ENCODE results near the gene PRF1.

DNA sequence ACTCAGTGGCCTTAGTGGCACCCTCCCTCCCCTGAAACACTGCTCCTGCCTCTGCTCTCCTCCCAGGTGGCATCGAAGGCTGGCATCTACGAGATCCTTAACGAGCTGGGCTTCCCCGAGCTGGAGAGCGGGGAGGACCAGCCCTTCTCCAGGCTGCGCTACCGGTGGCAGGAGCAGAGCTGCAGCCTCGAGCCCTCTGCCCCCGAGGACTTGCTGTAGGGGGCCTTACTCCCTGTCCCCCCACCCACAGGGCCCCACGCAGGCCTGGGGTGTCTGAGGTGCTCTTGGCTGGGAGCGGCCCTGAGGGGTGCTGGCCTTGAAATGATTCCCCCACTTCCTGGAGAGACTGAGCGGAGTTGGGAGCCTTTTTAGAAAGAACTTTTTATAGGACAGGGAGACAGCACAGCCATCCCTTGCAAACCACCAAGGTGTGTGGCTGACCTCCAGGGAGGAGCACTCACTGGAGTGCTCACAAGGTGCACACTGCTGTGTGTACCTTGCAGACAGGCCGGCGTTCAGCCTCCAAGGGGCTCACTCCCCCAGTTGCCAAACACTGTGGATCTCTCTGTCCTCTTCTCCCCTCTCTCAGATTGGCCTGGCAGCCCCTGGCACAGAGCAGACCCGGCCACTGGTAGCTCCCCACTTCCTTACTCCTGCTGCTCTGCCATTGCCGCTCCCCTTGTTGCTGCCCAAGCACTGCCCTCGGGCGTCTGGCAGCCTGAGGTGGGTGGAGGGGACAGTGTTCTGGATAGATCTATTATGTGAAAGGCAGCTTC is 35.8 kb downstream of the PRF1 start:
- no peak for TF ChIP-seq POLR2AphosphoS5 (IDR thresholded peaks at IDR 0.05; ENCODE audit: low read depth, low read length)
- TF ChIP-seq CBX1 (IDR thresholded peaks at IDR 0.05; ENCODE audit: low read depth), result no peak
- TF ChIP-seq TBL1XR1 (IDR thresholded peaks at IDR 0.05; ENCODE audit: borderline replicate concordance, low read length, partially characterized antibody), result no peak
- no peak for TF ChIP-seq ZC3H4 (CRISPR knock-in tag; IDR thresholded peaks at IDR 0.05; ENCODE audit: borderline replicate concordance)
- TF ChIP-seq, protein P1, sequence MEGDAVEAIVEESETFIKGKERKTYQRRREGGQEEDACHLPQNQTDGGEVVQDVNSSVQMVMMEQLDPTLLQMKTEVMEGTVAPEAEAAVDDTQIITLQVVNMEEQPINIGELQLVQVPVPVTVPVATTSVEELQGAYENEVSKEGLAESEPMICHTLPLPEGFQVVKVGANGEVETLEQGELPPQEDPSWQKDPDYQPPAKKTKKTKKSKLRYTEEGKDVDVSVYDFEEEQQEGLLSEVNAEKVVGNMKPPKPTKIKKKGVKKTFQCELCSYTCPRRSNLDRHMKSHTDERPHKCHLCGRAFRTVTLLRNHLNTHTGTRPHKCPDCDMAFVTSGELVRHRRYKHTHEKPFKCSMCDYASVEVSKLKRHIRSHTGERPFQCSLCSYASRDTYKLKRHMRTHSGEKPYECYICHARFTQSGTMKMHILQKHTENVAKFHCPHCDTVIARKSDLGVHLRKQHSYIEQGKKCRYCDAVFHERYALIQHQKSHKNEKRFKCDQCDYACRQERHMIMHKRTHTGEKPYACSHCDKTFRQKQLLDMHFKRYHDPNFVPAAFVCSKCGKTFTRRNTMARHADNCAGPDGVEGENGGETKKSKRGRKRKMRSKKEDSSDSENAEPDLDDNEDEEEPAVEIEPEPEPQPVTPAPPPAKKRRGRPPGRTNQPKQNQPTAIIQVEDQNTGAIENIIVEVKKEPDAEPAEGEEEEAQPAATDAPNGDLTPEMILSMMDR (CRISPR knock-in tag; IDR thresholded peaks at IDR 0.05), result no peak
- TF ChIP-seq ZFP62 (CRISPR knock-in tag; IDR thresholded peaks at IDR 0.05), result no peak
